Endometrium (tissue), 2 donors: ENCODE data around the gene TMEM132E.

Experiments
- FAIRE-seq: peaks from 2 replicates; lab custom pipeline; 2012; peaks lifted over from hg19 to GRCh38; lab: Jason Lieb, UNC
- donor health status: control.
- donor health status: control.

TMEM132E gene

DNA sequence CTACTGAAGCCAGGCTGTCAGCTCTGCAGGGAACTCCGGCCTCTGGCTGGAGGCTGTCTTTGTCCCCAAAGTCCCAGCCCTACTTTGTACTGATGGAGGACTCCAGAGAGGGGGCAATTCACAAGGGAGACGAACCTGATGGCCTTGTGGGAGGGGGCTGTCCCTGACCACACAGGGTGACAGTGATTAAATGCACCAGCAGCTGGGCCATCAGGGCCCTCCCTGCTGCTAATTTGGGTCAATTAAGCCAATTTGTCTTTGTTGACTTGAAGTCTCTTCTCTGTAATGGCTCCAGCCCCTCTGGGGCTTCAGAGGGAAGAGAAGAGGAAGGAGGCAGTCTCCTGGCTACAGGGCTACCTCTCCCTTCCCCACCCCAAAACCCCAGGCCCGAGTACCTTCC is 22.0 kb downstream of the TMEM132E start:
- FAIRE-seq, result no peak

DNA sequence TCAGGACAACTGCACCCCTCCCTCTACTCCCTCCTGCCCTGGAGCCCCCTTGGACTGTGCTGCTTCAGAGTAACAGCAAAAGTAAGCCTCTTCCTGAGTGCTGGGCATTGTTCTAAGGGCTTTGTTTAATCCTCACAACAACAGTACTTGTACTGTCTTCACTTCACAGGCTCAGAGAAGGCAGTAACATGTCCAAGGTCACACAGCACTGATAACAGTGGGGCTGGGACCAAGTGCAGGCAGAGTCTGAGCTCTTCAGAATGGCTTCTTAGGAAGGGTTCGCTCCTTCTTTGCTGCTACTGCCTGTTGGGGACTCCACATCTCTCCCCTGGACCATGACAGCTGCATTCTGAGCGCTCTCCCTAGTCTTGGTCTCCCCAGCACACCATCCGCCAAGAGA is 24.6 kb downstream of the TMEM132E start:
- no peak for FAIRE-seq

DNA sequence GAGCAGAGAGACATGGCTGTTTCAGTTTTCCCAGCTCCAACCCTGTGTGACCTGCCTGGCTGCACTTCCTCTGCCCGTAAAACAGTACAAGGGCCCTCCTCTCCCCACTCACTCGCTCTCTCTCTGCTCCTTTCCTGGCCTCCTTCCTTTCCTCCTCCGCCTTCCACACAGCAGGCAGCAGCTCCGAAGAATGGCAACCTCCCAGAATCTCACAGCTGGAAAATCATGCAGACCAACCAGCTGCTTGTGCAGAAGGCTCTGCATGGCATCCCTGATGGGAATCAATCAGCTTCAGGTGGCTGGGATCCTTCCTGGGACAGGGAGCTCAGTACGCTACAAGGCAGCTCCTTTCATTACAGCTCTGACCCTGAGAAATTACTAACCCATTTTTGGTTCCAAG is 27.4 kb downstream of the TMEM132E start:
- FAIRE-seq, result no peak

DNA sequence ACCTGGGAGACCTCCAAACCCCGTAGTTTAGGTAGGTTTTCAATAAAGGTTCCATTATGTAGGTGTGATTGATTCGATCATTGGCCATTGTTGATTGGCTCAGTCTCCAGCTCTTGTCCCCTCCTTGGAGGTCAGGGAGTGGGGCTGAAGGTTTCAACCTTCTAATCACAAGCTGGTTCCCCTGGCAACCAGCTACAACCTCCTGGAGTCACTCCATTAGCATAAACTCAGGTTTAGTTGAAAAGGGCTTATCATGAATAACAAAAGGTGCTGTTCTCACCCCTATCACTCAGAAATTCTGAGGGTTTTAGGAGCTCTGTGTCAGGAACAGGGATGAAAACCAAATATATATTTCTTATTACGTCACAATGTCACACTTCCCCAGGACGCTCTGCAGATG is 28.5 kb downstream of the TMEM132E start:
- no peak for FAIRE-seq

DNA sequence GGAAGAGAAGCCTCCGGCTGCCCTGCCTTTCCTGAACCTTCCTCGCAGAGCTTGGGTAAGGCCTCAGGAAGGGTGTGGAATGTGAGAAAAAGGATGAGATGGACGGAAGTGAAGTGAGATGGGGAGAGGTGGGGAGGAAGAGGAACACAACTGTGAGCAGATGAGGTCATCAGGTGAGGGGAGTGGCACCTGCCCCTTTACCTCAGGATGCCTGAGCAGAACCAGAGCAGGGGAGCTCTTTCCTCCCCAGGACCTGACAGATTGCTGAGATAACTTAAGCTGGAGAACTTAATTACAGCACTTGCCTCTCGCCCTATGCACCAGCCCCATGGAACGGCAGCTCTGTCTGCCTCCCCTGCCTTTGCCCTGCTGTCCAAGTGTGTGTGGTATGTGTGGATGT is 29.8 kb downstream of the TMEM132E start:
- FAIRE-seq, result no peak

DNA sequence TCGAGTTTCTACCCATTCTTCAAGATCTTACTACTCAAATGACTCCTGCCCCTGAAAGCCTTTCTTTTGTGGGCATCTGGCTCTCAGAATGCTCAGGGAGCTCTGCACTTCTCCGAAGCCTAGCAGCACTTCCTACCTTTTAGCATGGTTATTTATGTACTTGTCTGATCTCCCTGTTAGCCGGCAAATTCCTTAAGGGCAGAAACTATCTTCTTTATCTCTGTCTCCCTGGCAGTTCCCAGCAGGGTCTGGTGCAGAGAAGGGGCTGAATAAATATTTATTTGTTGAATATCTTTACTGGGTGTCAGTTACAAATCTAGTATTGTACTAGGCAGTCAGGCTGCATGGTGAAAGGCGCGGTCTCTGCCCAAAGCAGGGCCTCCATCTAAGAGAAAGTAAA is 30.7 kb downstream of the TMEM132E start:
- no peak for FAIRE-seq

DNA sequence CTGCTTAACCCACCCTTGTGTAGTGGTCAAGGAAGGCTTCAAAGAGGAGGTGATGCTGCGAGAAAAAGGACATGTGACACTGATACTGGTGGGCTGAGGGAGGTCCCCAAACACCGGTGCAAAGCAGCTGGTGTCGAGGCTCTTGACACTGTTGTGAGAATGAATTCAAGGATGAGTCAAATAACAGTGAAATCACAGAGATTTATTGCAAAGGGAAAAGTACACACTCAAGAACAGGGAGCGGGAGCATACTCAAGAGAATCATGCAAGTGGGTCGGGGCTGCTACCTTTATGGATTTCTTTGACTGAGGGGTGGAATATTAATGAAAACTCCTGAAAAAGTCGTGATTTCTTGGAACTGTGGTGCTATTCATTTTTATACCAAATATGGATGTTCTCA is 31.1 kb downstream of the TMEM132E start:
- no peak for FAIRE-seq

DNA sequence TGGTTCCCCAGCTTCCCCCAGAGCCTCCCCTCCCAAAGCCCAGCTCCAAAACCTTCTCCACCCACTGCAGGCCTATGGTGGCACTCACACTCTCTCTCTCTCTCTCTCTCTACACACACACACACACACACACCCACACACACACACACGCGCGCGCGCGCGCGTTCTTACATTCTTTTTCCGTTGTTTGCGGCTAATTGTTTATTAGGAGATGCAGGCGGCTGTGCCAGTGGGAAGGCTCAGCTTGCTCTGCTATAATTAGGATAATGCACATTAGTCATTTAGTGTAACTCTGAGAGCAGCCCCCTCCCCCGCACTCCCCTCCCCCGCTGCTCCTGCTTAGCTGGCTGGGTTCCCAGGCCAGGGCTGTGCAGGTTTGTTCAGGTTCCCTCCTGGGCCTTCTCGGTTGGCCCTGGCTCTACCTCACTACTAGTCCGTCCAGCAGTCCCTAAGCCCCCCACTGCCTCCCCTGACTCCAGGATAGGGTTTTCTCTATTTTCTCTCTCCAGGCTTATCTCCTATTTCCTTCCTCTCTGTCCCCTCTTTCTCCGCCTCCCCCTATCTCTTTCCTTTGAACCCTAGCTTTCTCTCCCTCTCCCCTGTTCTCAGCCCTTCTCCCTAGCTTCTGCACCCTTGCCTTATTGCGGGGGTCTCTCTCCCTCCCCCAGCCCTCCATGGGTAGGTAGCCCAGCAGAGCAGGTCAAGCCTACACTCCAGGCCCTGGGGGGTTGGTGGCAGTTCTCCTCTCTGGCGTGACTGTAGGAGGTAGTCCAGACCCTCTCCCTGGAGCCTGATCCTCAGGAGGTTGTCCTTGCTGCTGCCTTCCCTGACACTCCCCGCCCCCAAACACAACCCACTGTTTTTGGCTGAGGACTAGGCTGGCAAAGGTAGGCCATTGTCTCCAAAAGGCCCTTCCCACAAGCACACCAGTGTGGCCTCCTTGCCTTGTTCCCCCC is 34.0 kb downstream of the TMEM132E start:
- FAIRE-seq, result no peak

DNA sequence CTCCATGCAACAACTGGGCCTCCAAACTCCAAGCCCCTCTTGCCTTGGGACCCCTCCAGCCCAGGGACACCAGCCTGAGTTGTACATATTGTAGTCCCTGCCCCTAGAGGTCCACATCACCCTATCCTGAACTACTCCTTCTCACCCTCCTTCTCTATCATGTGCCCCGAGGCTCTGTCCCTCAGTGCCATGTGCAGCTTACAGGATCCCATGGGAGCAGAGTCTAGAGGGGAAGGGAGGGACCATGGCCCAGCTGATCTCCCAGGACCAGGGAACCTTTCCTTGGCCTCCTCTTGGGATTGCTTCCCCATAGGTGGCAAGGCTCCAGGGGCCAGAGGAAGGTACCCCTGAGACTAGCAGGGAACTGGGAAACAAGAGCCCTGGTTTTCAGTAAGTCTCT is 35.3 kb downstream of the TMEM132E start:
- no peak for FAIRE-seq

DNA sequence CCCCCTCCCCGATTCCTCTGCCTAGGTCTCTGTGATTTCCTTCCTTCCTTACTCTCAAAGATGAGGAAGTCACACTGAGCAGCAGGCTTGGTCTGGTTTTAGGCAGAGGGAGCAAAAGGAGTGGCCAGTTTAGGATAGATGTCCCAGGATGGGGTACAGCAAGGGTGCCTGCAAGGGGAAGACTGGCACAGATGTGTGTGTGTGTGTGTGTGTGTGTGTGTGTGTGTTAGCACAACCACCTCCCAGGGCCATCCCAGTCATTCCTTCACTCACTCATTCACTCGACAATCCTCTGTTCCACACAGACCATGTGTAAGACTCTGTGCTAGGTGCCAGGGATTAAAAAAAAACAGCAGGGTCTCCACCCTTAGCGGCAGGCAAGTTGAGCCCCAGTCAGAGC is 35.9 kb downstream of the TMEM132E start:
- no peak for FAIRE-seq

DNA sequence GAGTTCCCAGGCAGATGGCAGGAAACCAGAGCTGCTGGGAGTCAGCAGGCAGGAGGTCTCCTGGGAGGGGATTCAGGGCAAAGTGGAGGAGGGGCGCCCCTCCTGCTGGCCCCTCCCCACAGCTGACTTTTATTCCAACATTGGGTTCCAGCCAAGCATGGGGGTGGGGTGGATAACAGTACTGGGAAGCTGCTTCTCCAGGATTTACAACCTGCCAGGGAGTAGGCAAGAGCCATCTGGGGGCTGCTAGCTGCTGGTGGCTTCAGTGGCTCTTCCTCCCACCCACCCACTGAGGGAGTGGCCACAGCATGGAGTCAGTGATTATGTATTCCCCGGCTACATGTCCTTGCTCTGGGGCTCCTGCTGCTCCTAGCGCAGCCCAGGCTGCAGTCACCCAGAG is 36.8 kb downstream of the TMEM132E start:
- no peak for FAIRE-seq

DNA sequence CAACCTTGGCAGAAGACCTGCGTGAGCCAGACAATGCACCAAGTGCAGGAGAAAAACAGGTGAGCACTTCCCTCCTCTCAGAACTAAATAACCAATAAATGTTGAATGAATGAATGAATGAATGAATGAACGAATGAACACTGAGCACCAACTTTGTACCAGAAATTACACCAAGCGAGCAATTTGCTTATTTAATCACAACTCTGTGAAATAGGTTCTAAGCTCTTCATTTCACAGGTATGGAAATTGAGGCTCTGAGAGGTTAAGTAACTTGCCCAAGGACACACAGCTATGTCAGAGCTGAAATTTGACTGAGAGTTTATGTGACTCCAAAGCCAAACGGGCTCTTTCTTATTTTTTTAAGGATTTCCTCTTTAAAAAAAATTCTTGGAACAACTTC is 38.0 kb downstream of the TMEM132E start:
- FAIRE-seq, result no peak

DNA sequence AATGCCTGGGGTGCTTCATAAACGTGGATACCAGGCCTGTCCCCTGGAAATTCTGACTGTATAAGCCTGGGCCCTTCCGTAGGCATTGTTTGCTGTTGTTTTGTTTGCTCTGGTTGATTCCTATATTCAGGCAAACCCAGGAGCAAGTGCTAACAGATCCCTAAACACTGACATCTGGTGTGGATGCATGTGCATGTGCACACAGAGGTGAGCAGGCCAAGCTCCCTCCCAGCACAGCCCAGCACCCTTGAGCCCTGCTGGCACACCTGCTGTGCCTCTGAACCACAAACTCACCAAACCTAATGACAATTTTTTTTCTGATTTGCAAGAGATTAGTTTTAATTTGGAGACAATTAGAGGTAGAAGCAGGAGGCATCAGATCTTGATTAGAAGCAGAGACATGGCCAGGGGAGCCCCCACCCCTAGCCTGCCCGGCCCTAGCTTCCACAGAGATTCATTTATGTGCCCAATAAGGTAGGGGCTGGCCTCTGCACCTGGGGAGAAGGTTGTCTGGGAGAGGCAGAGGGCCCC is 40.4 kb downstream of the TMEM132E start:
- FAIRE-seq, result no peak

DNA sequence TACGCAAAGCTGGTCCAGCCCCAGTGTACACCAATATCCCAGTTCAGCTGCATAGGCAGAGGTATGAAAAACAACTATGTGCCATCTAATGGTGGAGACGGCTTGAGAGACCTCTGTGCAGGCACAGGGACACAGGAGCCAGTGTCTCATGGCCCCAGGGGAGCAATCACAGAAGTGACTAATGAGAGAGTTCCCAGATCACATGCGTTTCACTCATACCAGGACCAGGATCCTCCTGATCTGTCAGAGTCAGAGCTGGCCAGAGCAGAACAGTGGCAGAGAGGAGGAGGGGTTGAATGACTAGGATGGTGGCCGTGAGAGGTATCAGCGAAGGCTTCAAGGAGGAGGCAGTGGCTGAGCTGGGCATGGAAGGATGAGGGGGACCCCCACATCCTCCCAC is 41.1 kb downstream of the TMEM132E start:
- no peak for FAIRE-seq

DNA sequence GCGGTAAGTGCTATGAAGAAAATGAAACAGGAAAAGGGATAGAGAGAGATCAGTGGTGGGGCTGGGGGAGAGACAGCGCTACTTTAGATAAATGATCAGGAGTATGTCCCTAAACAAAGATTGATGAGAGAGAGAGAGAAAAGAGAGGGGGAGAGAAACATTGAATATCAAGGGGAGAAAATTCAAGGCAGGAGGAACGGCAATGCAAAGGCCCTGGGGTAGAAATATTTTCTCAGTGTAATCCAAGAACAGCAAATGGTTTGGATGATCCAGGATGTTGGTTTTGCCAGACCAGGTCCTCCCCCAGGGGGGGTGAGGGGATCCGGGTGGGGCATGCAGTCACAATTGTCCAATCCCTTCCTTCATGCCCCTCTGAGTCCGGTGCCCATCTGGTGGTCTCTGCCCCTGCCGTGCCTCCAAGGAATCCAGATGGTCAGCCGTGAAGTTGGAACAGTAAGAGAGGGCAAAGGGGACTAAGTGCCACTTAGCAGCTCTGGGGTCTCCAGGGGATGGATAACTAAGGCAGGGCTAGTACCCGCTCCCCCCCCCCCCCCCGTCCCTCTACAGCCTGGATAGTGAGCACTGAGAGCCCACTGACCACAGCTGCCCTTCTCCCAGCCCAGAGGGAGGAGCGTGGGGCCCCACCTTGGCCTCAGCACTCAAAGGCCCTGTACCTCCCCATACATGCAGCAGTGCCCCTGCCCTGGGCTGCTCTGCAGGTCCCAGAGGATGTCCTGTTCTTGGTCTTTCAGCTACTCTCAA is 43.7 kb downstream of the TMEM132E start:
- no peak for FAIRE-seq

DNA sequence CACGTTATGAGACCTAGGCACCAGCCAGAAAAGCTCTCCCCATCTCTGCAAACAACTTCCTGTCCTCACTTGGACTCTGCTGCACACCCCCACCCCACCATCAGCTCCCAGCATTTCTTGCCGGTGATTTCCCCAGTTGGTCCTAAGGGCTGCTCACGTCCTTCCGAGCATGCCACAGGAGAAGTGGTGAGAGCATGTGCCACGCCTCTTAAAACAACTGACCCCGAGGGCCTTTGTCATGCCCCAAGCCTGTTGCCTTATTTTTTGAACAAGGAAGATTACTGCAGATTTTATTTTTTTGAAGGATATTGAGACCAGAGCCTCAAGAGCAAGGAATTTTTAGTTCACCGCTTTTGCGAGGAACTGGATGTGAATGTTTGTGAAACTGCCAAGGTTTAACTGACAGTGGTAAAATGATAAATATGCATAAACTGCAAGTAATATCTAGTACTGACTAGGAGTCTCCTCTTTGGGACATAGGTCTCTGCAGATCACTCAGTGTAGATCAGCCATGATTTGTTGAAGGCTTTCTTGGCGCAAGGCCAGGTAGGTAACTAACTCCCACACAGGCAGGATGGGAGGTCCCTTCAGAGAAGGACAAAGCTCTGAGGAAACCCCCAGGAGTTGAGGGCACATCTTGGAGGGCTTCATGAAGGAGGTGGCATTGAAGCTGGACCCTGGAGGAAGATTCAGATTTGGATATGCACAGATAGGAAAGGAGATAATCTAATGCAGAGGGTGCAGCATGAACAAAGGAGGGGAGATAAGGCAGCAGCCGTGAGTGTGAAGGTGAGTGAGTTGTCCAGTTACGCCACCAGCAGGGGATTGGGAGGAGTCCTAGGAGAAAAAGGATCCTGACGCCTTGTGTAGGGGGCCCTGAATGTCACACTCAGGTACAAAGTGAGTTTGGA is 44.7 kb downstream of the TMEM132E start:
- no peak for FAIRE-seq

DNA sequence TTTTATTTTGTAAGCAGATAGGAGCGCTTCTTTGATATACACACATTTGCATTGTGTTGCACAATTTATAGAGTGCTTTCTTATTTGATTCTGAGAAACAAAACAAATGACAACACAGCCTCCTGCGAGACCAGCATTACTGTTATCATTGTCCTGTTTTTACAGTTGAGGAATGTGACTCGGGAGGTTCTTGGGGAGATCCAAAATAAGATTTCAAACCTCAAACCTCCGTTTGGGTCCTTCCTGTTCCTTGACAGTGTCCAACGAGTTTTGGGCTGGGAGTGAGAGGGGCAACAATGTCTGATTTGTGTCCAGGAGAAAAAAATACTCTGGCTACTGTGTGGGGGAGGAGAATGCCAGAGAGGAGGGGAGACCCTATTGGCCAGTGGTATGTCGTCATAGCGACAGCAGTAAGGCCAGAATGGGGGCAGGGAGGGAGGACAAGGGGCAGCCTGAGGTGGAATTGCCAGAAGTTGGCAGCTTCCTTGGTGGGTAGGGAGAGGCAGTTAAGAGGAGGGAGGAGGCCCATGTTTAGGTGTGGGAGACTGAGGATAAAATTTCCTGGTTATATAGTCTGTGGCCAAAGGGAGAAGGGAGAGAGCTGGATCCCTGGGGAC is 45.5 kb downstream of the TMEM132E start:
- no peak for FAIRE-seq

DNA sequence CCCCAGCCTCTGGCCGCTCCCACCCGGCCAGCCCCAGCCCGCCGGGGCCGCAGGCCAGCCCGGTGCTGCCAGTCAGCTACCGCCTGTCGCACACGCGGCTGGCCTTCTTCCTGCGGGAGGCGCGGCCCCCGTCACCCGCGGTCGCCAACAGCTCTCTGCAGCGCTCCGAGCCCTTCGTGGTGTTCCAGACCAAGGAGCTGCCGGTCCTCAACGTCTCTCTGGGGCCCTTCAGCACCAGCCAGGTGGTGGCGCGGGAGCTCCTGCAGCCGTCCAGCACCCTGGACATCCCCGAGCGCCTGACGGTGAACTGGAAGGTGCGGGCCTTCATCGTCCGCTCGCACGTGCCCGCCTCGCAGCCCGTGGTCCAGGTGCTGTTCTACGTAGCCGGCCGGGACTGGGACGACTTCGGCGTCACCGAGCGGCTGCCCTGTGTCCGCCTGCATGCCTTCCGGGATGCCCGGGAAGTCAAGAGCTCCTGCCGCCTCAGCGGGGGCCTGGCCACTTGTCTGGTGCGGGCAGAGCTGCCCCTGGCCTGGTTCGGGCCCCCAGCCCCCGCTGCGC is 46.8 kb downstream of the TMEM132E start:
- FAIRE-seq, result no peak

DNA sequence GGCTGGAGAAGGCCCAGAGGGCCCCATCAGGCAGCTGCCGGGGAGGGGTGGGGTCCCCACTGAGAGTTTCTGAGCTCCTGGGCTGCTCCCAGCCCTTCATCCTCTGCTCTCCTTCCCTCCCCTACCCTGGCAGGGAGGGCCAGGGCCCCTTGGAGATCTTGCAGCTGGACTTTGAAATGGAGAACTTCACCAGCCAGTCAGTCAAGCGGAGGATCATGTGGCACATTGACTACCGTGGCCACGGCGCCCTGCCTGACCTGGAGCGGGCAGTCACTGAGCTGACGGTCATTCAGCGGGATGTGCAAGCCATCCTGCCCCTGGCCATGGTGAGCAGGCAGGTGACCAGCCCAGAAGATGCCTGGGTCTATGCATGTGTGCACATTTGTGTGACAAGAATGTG is 49.5 kb downstream of the TMEM132E start:
- no peak for FAIRE-seq

DNA sequence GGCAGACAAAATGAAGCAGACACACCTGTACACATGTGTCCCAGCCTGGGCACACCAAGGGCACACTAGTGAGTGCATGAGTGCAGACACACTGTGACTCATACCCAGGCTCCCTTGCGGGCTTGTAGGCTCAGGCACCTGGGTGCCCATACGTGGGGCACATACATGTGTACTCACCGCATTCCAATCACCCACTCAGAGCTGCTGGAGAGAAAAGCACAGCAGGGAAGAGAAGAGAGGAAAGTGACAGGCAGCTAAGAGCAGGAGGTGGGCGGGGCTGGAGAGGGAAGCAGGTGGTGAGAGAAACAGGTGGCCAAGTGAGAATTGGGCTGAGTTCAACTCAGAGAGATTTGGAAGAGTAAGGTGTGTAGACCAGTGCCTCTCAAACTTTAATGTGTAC is 54.0 kb downstream of the TMEM132E start:
- no peak for FAIRE-seq

DNA sequence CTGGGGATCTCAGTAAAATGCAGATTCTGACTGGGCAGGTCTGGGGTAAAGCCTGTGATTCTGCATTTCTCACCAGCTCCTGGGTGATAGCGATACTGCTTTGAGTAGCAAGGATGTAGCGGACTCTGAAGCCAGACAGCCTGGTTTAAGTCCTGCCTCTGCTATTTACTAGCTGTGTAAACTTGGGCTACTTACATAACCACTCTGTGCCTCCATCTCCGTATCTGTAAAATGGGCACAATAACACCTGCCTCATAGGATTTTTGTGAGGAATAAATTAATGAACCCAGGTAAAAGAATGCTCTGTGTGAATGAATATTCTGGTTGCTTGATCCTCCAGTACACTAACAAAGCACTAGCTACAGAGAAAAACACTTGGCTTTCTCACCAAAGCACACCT is 54.4 kb downstream of the TMEM132E start:
- no peak for FAIRE-seq
